NCI-H2227 (cell line): ENCODE results near the gene SNX9.
A peak's percentile ranks its signal among the peaks of the same experiment; 100 is the strongest.

Source experiments
- DNase-seq: peaks from one replicate; lab custom pipeline; 2025; ENCODE audit not compliant: unreplicated experiment; lab: John Stamatoyannopoulos, UW

SNX9 gene

GRCh38 chr6:157800420-157801237 lies 22.4 kb upstream of the SNX9 start:
- DNase-seq = no peak

DNA sequence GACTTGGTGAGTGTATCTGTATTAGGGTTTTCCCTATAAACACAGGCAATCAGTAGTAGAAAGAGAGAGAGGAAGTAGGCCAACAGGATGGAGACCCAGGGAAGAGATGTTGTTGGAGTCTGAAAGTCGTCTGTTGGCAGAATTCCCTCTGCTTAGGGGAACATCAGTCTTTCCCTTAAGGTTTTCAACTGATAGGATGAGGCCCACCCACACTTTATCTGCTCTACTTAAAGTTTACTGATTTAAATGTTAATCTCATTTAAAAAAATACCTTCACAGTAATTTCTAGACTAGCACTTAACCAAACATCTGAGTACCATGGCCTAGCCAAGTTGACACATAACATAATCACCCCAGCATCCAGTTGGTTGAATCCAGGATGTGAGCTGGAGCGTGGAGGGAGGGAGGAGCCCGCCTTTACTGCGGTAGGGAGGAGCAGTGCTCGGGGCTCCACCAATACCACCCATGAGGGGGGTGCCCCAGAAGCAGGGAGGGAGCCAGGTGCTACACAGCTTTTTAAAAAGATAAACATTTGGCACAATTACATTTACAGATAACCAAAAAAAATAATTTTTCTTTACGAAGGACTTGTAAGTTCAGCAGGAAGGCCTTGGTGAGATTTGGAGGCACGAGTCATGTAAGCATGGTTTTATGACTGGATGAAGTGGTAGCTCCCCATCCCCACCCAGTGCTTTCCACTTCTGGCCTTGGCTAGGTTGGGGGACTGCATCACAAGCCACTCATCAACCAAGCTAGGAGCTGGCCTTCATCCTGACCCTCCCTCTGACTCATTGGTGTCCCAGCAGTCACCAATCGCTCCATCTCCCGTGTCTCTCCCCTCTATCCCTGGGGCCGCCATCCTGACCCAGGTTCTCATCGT lies 18.4 kb upstream of the SNX9 start:
- DNase-seq = no peak

- DNase-seq = no peak
These were observed 16.8 kb upstream of the SNX9 start for GRCh38 chr6:157806131-157806855.

GRCh38 chr6:157806856-157807215 lies 16.2 kb upstream of the SNX9 start:
- no peak for DNase-seq

DNA sequence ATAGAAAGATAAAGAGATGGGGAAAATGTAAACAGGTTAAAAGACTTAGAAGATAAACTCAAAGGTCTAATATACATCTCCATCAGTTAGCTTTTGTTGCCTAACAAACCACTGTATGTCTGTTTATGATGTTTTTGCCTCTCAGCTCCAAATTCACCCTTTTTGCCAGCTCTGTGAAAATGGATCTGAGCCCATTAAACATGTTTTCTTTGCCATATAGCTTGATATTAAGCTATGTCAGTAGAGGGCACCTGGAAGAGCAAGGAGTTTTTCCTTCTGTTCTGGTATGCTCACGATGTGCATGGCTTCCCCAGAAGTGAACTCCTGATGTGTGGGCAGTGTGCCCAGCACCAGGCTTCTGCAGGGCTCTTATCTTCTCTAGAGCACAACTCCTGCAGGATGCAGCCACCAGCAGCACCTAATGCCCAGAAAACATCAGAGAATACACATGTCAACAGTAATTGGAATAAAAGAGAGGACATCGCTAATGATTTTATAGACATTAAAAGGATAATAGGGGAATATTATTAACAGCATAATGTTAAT lies 14.6 kb upstream of the SNX9 start:
- DNase-seq = no peak

DNA sequence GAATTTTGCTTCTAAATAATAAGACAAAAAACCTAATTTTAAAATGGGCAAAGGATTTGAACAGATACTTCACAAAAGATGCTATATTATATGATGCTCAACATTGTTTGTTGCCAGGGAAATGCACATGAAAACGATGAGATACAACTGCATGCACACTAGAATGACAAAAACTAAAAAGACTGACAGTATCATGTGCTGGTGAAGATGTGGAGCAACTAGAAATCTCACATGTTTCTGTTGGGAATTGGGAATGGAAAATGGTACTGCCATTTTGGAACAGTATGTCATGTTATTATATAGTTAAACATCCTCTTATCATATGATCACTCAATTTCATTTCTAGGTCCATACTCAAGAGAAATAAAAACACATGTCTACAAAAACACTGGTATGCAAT lies 13.4 kb upstream of the SNX9 start:
- no peak for DNase-seq

DNA sequence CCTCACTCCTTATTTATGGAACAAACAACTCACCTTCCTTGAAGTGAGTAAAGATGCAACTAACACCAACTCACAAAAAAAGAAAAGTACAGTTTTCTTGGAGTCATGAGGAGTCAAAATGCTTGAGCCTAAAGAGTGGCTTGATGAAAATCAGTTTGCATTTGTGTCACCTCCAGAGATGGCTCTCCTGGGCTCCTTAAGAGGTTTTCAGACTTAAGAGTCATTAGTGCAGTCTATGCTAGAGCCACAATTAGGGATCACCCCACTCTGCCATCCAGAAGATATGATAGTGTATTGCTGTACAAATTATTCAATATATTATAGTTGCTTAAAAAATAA lies 11.9 kb upstream of the SNX9 start:
- no peak for DNase-seq

DNA sequence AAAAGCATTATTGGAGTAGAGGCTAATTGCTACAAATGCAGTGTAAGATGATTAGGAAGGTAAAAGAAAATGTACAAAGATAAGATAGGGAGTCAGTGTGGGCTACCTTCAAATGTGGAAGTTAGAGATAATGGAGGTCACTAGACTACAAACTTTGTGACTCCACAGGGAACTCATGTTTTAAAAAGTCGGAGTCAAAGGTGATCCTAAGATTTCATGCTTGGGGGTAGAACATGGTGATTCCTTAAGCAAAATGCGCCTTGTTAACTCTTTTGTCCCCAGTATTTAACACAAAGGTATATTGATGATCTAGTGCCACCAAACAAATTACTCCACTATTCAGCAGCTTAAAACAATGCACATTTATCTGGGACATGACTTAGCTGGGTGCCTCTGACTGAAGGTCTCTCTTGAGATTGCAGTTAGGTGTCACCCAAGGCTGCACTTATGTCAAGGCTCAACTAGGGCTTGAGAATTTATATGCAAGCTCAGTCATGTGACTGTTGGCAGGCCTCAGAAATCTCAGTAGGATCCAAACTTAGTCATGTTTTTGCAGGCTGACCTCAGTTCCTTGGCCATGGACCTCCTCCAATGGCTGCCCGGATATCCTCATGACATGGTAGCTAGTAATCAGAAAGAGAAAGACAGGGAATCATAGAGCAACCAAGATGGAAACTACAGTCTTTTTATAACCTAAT lies 11.4 kb upstream of the SNX9 start:
- DNase-seq = no peak

GRCh38 chr6:157812425-157813171 lies 10.4 kb upstream of the SNX9 start:
- DNase-seq = no peak

GRCh38 chr6:157813191-157813590 lies 9.9 kb upstream of the SNX9 start:
- DNase-seq = no peak

- DNase-seq = no peak
These were observed 9.1 kb upstream of the SNX9 start for GRCh38 chr6:157813750-157814455.

DNA sequence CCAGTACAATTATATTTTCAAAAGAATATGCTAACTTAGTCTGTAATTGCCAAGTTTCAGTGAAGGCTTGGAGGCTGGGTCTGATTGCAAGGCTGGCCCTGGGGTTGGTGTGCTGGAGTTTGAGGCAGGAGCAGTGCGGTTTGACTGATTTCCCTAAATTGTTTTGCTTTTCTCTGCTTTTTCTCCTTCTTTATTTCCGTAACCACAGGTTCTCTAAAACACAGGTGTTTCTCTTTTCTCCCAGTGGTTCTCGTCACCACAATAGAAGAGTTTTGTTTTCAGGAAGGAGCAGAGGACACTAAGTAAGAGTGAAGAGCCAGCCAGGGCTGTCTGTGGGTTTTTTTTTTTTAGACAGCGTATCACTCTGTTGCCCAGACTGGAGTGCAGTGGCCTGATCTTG lies 8.2 kb upstream of the SNX9 start:
- no peak for DNase-seq

DNA sequence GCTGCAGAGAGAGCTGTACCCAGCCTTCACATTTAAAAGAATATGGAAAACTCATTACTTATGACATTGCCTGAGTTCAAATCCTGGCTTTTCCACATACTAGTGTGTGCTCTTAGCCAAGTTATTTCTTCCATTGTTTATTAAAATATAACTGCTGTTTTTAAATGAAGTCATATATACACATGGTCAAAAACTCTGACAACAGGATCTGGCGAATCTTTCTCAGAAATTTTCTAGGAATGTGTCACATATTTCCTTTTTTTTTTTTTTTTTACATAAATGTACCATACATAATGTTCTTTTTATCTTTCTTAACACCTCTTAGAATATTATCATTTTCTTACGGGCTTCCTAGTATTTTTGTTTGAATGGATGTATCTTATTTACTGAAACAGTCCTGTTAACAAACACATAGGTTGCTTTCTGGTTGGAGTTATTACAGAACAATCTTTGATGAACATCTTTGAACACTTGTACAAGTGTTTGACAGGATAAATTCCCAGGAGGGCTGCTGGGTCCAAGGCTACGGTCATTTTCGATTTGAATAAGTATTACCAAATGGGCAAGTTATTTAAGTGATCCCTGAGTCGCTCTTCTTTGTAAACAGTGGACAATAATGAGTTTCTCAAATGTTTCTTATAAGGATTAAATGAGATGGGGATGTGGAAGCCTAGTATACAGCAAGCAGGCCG lies 1.6 kb upstream of the SNX9 start:
- DNase-seq = no peak

GRCh38 chr6:157822245-157823000 lies 623 bp upstream of the SNX9 start:
- peak; percentile 39 for DNase-seq

GRCh38 chr6:157823528-157824370 lies 703 bp downstream of the SNX9 start:
- peak; percentile 24 for DNase-seq

GRCh38 chr6:157825243-157825904 lies 2.3 kb downstream of the SNX9 start:
- DNase-seq = no peak
